ENCODE measurements around the gene TTLL13.
"Not testable (repeated sequence)": the region's sequence is repeated elsewhere in the genome, so short reads cannot be mapped to it uniquely, and the experiment has no call there.

TTLL13 gene

DNA sequence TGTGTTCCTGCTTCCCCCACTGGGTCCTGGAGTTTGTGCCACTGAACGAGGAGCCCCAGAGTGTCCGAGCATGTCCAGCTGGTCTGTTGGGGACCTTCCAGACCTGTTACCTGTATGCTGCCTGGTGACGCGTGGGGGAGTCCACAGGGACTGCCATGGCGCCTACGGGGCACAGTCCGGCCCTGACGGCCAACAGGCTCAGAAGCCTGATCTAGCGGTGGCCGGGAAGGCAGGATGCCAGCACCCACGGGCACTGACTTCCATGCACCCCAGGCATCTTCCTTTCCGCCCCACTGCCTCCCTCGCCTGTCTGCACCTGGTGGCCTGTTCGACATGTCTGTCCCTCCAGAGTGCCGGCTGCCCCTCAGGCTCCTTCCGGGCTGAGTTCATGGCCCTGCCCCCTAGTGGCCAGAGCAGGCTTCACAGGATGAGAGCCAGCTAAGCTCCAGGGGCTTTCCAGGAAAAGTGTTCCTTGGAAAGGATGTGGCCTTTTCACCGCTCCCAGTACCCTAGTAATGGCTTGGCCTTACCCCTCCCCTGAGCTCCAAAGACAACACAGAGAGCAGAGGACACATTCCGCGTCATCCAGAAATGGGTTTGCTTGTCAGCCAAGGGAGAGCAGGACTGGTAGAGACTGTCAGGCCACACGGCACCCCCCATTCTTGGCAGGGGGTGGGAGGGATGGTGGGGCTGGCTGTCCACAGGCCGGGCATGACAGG, 51.8 kb downstream of the TTLL13 start:
- H3K4me3 Mint-ChIP-seq = no peak overlapping the region
- ATAC-seq (peak; percentile 67), DNase-seq (ENCODE audit: low spot score in 2 of 2) (peak; percentile 52 to 83)
- no peaks in the 10 kb centered on the region for H3K9me3 Mint-ChIP-seq
- no peaks in the 10 kb centered on the region for H3K36me3 Mint-ChIP-seq
- H3K4me1 Mint-ChIP-seq = peaks cover 26% of the 10 kb centered on the region
- no peak overlapping the region for H3K27ac Mint-ChIP-seq

DNA sequence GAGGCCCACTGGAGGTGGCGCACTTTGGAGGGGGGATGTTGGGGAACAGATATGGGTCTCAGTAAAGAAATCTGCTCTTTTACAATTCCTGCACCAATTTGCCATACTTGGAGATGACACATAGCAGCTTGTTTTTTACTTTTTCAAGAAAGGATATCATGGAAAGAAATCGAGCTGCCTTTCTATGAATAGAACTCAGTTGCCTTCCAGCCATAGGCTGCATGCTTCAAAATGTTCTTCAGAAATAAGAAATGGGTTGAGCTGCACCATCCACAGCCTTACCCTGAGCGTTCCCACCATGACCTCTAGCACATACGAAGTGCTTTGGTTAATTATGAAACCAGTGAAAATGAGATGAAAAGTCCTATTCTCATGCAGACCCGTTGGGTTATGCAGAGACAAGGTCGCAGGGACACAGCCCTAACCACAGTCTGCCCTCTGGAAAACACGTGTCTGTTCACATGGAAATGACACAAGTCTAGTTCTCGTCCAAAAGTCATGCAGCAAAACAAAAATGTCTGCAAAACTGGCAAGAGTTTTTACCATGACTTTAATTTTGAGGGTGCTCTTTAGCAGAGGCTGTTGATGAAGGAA, 52.4 kb downstream of the TTLL13 start:
- Mint-ChIP-seq H3K36me3 (no peaks in the 10 kb centered on the region), H3K4me3 (no peak overlapping the region), H3K9me3 (no peaks in the 10 kb centered on the region), H3K4me1 (peaks cover 33% of the 10 kb centered on the region), H3K27ac (no peak overlapping the region)
- DNase-seq (ENCODE audit: low spot score in 2 of 2) (no peak), ATAC-seq (no peak)

- H3K4me3 Mint-ChIP-seq; DNase-seq (ENCODE audit: low spot score in 2 of 2); H3K9me3 Mint-ChIP-seq; H3K27ac Mint-ChIP-seq; H3K36me3 Mint-ChIP-seq; ATAC-seq: not testable (repeated sequence)
- peaks cover 44% of the 10 kb centered on the region for H3K4me1 Mint-ChIP-seq
These were observed 56.0 kb downstream of the TTLL13 start for GRCh38 chr15:90305355-90305754.

- Mint-ChIP-seq H3K9me3 (no peaks in the 10 kb centered on the region), H3K4me1 (peaks cover 38% of the 10 kb centered on the region), H3K4me3 (peak overlapping the region; percentile 60), H3K27ac (no peak overlapping the region), H3K36me3 (no peaks in the 10 kb centered on the region)
- DNase-seq (ENCODE audit: low spot score in 2 of 2) (no peak), ATAC-seq (no peak)
These were observed 56.6 kb downstream of the TTLL13 start for GRCh38 chr15:90305932-90306331.

GRCh38 chr15:90306560-90306959, 57.2 kb downstream of the TTLL13 start:
- DNase-seq (ENCODE audit: low spot score in 2 of 2) = no peak
- H3K36me3 Mint-ChIP-seq = no peaks in the 10 kb centered on the region
- H3K4me3 Mint-ChIP-seq = peak overlapping the region; percentile 60
- H3K4me1 Mint-ChIP-seq = peaks cover 32% of the 10 kb centered on the region
- no peak overlapping the region for H3K27ac Mint-ChIP-seq
- H3K9me3 Mint-ChIP-seq = no peaks in the 10 kb centered on the region
- ATAC-seq = peak; percentile 97

GRCh38 chr15:90307661-90308060, 58.3 kb downstream of the TTLL13 start:
- H3K4me1 Mint-ChIP-seq = peaks cover 29% of the 10 kb centered on the region
- H3K36me3 Mint-ChIP-seq = no peaks in the 10 kb centered on the region
- H3K9me3 Mint-ChIP-seq = no peaks in the 10 kb centered on the region
- H3K27ac Mint-ChIP-seq = peak overlapping the region; percentile 26
- no peak for DNase-seq (ENCODE audit: low spot score in 2 of 2)
- ATAC-seq = no peak
- no peak overlapping the region for H3K4me3 Mint-ChIP-seq

DNA sequence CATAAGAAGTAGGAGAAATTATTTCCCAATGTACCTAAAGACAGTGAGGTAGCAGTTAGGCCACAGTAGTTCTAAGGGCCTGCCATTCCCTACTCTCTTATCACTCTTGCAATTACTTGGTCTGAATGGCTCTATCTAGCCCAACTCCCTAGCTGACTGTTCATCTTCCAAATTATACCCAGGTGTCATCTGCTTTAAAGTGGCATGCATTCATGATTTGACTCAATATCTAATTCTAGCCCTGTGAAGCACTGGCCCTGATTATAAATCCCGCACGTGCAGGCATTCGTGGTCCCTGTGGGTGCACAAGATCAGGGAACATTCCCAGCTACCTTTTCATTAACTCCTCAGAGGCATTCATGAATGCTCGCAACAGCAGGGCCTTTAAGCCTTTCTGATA, 59.7 kb downstream of the TTLL13 start:
- ATAC-seq (no peak), DNase-seq (ENCODE audit: low spot score in 2 of 2) (no peak)
- Mint-ChIP-seq H3K4me3 (no peak overlapping the region), H3K27ac (no peak overlapping the region), H3K36me3 (no peaks in the 10 kb centered on the region), H3K9me3 (no peaks in the 10 kb centered on the region), H3K4me1 (peaks cover 29% of the 10 kb centered on the region)

Data from stimulated activated effector memory CD8-positive, alpha-beta T cell treated with anti-CD3 and anti-CD28 coated beads, Interleukin-12 subunit alpha, Interleukin-12 subunit beta, amount 100 ng/mL, for 72 hours (primary cell).